NCI-H1417 (cell line): Measurements from ENCODE around the gene PLCD1.
A peak's percentile ranks its signal among the peaks of the same experiment; 100 is the strongest.
"Not testable (repeated sequence)": the region's sequence is repeated elsewhere in the genome, so short reads cannot be mapped to it uniquely, and the experiment has no call there.

Source experiments
- DNase-seq, 3 experiments: peaks; one replicate each; lab custom pipeline; 2025; lab: John Stamatoyannopoulos, UW

The PLCD1 gene

DNA sequence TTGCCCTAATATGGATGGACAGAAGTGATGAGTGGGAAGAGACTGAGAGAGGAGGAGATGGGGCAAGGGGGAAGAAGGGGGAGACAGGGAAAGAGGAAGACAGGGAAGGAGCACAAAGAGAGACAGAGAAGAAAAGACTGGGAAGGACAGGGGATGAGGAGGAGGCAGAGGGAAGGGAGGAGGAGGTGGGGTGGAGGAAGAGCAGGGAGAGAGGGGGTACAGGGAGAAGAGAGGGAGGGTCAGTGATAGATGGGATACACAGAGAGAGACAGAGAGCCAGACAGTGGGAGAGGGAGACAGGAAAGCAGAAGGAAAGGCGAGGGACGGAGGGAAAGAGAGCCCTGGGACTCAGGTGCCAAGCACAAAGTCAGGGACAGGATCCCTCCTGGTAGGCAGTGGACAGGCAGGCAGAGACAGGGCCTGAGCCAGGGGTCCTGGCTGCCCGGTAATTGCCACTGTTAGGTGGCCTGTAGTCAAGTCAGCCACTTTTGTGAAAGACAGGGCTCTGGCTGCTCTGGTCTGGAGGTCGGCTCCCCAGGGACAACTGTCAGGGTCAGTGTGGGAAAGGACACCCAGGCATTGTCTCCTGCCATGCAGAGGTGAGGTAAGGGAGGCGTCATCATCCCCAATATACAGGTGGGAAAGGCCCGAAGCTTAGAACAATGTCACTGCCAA lies 29.1 kb downstream of the PLCD1 start:
- DNase-seq: no peak

DNA sequence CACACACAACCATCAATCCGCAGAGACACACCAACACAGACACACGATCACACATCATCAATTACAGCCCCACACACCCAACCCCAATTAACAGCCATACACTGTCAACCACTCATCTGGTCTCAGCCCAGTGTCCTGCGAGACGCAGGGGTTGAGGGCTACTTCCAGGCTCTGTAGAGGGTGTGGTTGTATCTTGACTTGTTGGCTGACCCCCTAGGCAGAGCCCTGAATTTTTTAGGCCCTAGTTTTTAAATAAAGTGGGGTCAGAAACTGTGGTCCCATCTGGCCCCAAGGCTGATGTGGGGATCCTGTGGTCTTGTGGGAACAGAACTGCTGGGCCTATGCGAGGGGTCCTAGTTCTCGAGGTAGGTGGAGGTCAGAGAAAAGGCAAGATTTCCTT lies 29.6 kb downstream of the PLCD1 start:
- no peak for DNase-seq

DNA sequence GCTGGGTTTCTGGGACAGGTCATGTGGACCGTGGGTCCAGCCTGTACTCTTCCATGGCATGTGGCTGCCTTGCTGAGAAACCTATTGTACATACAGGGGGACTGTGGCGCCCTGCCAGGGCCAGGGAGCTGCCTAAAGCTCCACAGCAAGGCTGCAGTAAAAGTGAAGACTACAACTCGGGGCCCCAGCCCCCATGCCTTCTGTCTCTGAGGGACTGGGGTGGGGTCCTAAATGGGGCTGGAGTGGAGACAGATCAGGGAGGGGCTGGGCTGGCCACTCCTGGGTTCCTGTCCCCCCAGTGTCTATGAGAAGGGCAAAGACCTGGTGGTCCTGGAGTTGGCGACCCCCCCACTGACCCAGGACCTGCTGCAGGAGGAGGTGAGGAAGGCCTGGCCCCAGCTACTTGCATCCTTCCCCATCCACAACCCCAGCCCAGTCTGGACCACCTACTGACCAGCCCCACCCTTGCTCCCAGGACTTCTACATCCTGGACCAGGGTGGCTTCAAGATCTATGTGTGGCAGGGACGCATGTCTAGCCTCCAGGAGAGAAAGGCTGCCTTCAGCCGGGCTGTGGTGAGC lies 31.6 kb downstream of the PLCD1 start:
- no peak for DNase-seq

DNA sequence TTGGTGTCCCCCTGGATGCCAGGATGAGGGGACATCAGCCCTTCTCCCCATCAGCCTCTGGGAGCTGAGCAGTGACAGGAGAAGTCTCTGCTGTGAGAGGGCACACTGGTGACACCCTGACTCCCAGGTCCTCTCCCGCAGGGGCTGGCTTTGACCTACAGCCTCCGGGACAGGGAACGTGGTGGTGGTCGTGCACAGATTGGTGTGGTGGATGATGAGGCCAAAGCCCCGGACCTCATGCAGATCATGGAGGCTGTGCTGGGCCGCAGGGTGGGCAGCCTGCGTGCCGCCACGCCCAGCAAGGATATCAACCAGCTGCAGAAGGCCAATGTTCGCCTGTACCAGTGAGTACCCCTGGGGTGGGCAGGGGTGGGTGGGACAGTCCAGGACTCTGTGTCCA lies 32.1 kb downstream of the PLCD1 start:
- DNase-seq: no peak

DNA sequence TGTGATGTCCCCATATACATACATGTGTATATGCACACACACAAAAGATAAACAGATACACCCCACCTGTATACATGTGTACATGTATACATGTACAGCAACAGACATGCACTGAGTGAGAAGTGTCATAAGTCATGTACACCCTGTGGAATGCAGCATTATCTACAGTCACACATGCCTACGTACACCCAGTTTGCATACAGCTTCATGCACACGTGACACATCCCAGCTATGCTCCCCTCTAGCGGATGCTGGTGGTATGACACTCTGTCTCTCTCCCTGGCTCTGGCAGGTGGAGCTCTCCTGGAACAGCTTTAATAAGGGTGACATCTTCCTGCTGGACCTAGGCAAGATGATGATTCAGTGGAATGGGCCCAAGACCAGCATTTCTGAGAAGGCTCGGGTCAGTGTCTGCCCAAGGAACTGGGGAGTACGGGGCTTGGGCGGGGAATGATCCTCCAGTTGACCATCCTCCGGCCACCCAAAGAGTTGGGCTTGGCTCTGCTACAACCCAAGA lies 32.6 kb downstream of the PLCD1 start:
- DNase-seq: peak; percentile 54 to 67 (median 67)

GRCh38 chr3:37995652-37996641 lies 33.5 kb downstream of the PLCD1 start:
- DNase-seq: no peak

- no peak for DNase-seq
Measured at GRCh38 chr3:37994639-37994972, 34.8 kb downstream of the PLCD1 start.

DNA sequence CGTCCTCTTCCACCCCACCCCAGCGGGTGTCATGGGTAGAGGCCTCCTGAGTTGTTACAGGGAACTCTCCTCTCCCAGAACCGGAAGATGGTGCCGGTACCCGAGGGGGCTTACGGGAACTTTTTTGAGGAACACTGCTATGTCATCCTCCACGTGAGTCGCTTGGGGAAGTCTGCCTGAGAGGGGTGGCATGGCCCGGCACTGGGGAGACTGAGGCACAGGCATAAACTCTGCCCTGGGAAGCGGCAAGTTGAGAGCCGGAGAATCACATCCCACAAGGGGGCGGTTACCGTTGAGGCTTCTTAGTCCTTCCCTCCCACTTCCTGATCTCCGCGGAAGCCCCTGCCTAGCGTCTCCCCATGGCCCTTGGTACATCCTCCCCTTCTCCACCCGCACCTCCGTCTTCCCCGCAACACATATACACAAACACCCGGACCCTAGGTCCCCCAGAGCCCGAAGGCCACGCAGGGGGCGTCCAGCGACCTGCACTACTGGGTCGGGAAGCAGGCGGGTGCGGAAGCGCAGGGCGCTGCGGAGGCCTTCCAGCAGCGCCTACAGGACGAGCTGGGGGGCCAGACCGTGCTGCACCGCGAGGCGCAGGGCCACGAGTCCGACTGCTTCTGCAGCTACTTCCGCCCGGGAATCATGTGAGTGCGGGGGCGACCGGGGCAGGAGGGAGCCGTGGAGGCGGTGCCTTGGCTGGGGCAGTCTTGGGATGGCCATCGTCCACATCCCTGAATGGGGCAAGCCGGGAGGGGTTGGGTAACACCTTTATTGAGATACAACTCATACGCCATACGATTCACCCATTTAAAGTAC lies 35.4 kb downstream of the PLCD1 start:
- peak in 2 of 3 experiments; percentile 74 to 78 for DNase-seq

DNA sequence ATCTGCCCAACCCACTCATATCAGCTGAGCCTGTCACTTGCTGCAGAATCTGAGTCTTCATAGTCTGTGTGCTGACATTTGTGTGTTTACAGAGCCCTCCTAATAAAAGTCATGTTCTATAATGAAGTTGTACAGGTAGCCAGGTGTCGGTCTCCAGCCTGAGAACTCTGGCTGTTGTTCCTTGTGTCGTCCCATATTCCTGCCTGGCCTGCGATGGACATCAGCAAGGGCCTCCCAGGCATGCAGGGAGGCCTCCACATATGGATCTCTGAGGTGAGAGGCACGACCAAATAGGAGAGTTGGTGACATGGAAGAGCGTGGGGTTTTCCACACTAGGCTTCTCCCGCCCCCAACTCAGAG lies 36.0 kb downstream of the PLCD1 start:
- no peak for DNase-seq

- DNase-seq: no peak
Measured at GRCh38 chr3:37993067-37993455, 36.4 kb downstream of the PLCD1 start.

DNA sequence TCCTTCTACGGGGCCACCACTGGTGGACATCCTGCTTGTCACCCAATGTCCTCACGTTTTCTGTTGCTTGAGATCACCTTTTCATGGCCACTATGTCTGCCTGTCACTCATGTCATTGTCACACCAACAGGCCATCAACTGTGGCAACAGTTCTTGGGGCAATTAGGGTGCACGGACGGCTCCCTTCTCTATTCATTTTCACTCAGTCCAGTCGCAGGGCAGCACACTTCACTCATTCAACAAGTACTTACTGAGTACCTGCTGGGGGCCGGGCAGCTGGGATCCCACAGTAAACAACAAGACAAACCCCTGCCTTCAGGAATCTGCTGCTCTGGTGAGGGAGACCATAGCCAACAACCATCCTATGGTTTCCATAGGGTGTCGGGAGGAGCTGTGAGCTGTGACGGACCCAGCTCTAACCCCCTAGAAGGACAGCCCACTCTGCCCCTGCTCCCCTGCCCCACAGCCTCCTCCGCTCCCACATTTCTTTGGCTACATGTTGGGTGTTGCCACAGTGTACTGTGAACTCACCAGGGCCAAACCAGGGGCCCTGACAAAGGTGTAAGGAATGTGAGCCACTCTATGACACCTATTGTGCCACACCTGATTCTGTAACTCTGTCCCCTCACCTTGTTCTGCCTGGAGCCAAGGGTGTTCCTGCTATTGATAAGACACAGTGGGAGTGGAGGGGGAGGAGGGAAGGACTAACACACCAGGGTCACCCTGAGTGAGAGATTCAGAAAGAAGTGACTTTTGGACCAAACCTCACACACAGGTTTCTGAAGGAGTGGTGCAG lies 37.0 kb downstream of the PLCD1 start:
- DNase-seq: no peak

GRCh38 chr3:37991823-37992222 lies 37.6 kb downstream of the PLCD1 start:
- DNase-seq: no peak

GRCh38 chr3:37991109-37991508 lies 38.3 kb downstream of the PLCD1 start:
- DNase-seq: no peak

- peak in 1 of 3 experiments; percentile 1 for DNase-seq
Measured at GRCh38 chr3:37990527-37990926, 38.9 kb downstream of the PLCD1 start, which contains the start of gene VILL. Gene VILL, plus strand, starts transcription at chr3:37990786. Its CDS starts 2,887 bp downstream, at chr3:37993673.

GRCh38 chr3:37989821-37990480 lies 39.5 kb downstream of the PLCD1 start:
- DNase-seq: no peak

DNA sequence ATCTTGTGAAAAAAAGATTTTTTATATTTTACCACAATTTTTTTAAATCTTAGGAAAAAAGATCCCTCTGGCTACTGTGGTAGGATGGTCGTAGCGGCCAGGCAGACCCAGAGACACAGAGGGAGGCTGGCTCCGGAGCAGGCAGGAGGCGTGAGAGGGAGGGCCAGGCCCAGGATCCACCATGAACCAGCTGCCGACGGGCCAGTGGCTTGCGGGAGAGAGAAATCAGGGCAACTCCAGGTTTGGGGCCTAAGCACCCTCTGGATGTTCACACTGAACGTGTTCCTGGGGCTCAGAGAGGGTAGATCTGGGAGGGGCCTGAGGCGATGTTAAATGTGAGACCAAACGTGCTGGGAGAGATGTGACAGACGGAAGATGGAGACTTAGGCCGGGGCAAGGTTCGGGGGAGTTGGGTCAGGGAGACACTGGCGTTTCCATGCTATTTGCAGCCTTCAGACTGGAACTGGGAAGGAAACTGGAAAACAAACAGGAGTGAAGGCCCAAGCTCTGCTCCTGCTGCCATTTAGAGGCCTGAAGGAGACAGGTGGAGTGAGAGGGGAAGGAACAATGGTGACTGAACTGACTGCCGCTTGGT lies 40.4 kb downstream of the PLCD1 start:
- no peak for DNase-seq

DNA sequence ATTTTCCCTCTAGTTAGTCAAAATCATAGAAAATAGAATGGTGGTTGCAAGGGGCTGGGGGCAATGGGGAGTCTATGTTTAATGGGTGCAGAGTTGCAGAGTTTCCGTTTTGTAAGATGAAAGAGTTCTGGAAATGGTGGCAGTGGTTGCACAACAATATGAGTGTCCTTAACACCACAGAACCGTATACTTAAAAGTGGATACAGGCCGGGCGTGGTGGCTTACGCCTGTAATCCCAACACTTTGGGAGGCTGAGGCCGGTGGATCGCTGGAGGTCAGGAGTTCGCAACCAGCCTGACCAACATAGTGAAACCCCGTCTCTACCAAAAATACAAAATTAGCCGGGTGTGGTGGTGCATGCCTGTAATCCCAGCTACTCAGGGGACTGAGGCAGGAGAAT lies 41.1 kb downstream of the PLCD1 start:
- not testable (repeated sequence) for DNase-seq

- DNase-seq: no peak
Measured at GRCh38 chr3:37987751-37988179, 41.7 kb downstream of the PLCD1 start.

GRCh38 chr3:37987315-37987697 lies 42.1 kb downstream of the PLCD1 start:
- DNase-seq: no peak
